NCI-H1092 (cell line): ENCODE results near the gene SLC2A13.
"Not testable (repeated sequence)": the region's sequence is repeated elsewhere in the genome, so short reads cannot be mapped to it uniquely, and the experiment has no call there.

Experiments used
- DNase-seq: peaks from one replicate; lab custom pipeline; 2025; lab: John Stamatoyannopoulos, UW

Gene SLC2A13

DNA sequence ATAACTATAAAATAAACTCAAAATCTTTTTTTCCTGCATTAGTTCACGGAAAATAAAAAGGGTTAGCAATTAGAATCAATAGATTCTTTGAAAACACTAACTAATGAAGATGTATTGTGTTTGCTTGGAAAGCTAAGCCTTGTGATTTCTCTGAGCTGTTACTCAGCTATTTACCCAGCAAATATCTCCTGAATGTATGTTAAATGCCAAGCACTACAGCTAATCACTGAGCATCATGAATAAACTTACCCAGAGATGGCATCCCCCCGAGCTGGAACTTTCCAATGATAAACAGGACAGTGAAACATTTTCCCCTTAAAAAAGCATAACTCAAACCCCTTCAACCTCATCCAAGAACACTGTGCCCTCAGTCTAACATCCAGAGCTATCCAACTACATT lies 71.2 kb downstream of the SLC2A13 start:
- no peak for DNase-seq

- DNase-seq = no peak
Observed at GRCh38 chr12:40034156-40034555, 71.7 kb downstream of the SLC2A13 start.

DNA sequence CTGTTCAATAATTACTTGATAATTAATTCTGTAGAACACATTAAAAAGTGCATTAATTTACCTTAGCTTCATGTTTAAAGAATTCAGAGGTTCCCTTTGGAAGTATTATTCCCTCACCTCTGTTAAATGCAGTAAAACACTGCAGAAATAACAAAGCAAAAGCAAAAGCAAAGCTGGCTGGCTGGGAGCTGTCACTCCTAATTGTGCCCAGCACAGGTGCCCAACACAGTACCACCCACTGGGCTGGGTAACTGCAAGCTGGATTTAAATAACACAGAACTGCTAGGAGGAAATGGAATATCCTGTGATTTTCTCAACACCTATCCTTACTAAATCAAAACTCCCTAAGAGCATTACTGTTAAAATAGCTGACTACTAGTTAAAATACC lies 72.6 kb downstream of the SLC2A13 start:
- DNase-seq = no peak

GRCh38 chr12:40032433-40033241 lies 73.2 kb downstream of the SLC2A13 start:
- DNase-seq = no peak

GRCh38 chr12:40031965-40032364 lies 73.9 kb downstream of the SLC2A13 start:
- no peak for DNase-seq

DNA sequence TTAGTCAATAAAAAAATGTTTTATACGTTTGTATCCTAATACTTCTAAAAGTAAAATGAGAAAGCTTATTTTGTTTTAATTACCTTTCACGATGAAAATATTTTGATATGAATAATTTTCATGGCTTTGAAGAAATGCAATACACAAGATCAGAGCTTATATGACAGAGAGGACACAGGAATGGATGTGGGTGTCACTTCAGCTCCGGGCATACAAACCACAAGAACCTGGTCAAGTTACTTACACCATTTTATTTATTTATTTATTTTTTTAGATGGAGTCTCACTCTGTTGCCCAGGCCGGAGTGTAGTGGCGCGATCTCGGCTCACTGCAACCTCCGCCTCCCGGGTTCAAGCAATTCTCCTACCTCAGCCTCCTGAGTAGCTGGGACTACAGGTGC lies 74.9 kb downstream of the SLC2A13 start:
- not testable (repeated sequence) for DNase-seq

- no peak for DNase-seq
Observed at GRCh38 chr12:40028296-40028695, 77.6 kb downstream of the SLC2A13 start.

DNA sequence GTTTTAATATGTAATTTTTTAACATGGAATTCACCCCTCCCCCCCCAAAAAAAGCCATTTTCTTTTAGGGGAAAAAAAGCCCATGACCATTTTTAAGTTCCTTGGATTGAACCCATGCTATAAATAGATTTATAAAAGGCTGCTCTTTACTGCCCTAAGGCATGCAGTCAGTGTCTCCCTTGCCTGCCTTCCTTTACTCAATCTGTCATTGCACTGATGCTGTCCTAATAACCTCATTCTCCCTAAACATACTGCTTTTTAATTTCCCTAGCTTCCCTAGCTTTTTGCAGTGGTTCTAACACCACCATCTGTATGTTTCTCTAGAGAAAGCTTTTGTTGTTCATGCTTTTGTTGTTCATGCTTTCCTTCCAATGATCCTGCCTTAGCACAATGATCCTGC lies 83.0 kb downstream of the SLC2A13 start:
- DNase-seq = no peak

GRCh38 chr12:40020261-40020691 lies 85.6 kb downstream of the SLC2A13 start:
- DNase-seq = no peak

- no peak for DNase-seq
Observed at GRCh38 chr12:40017488-40017887, 88.4 kb downstream of the SLC2A13 start.

DNA sequence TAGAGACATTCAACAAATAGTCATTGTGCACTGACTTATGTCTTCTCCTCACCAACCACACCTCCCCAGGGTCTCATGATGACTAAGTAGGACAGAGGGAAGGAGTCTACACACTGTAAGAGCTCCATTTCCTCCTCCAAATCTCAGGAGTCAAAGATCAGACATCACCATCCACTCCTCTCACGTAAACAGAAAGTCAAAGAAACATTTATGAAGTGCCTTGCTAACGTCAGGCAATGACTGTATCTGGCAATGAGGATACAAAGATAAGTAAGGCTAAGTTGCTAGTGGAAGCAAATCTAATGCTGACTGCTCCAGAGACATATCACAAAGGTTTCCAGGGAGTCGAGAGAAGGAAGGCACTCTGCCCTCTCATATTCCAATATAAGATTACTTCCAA lies 88.9 kb downstream of the SLC2A13 start:
- no peak for DNase-seq

- DNase-seq = no peak
Observed at GRCh38 chr12:40015881-40016280, 90.0 kb downstream of the SLC2A13 start.

GRCh38 chr12:40015345-40015744 lies 90.5 kb downstream of the SLC2A13 start:
- no peak for DNase-seq

DNA sequence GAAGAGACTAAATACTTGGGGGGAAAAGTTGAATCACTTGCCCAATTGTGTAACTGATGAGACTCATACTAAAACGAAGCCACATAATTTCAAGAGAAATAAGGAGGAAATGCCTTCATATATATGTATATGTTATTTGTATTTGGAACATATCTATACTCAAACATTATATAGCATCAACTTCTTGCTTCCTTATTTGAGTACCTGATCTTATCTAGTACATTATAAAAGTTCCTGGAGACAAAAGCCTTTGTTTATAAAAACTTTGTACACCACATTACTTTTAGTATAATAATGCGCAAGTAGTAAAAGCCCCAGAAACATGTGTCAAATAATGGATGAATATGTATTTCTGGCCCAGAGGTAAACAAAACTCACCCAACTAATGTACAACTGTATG lies 92.0 kb downstream of the SLC2A13 start:
- DNase-seq = no peak

- no peak for DNase-seq
Observed at GRCh38 chr12:40013292-40013691, 92.6 kb downstream of the SLC2A13 start.

- no peak for DNase-seq
Observed at GRCh38 chr12:40012711-40013110, 93.2 kb downstream of the SLC2A13 start.

GRCh38 chr12:40011775-40012129 lies 94.1 kb downstream of the SLC2A13 start:
- DNase-seq = no peak

- DNase-seq = no peak
Observed at GRCh38 chr12:40010899-40011774, 94.7 kb downstream of the SLC2A13 start.

- no peak for DNase-seq
Observed at GRCh38 chr12:40002178-40003169, 103.4 kb downstream of the SLC2A13 start.

DNA sequence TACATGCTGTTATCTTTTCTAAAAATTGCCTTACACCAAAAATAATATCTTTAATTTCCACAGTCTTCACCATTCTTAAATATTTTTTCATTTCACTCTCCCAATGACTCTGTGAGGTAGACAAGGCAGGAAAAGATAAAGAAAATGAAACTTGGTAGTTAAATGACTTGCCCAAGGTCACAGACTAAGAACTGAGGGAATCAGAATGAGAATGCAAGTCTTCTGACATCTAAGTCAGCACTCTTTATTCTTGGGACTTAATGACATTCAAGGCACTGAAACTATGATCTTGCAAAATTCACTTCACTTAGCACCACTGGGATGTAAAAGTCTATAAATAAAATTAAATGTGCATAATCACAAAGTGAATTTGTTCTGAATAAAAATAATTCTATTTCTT lies 104.5 kb downstream of the SLC2A13 start:
- DNase-seq = no peak

DNA sequence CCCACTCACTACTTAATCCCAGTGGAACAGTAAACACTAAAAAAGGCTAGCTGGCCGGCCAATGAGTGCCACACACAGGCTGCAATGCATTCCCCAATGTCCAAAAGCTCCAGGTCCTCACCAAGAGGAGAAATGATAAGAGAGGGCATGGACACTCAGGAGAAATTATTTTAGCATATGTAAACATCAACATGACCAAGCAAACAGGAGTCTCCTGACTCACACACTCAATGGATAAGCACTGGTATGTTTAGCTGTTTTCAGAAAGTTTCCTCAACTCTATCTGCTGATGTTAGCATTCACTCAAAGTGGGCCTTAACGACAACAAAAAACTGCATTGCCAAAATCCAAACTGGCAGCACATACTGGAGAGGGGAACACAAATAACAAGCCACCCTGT lies 105.0 kb downstream of the SLC2A13 start:
- DNase-seq = no peak

DNA sequence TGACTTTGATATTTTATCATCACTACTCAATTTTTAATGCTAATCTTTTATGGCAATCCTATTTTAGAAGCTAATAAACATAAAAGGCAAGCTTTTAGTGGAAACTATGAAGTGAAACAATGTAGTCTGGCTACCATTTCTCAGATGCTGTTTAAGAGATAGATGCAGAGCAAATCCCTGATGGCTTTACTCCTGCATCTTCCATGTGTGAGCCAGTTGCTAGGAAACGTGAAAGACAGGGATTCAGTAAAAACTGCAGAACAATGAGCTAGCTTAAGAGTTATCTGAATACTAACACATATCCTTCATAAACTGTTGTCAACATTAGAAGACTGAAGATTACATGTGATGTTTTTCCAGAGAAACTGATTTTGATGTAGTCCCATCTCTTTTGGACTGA lies 112.6 kb downstream of the SLC2A13 start:
- DNase-seq = no peak
